HEK293 (cell line): ENCODE results near the gene KXD1.

Experiments
- CTCF ChIA-PET: fragments of 350-600 bp; formaldehyde crosslinking; extraction: SDS; loops from one replicate; lab custom pipeline; 2021; ENCODE audit warnings: antibody characterized with exemption; lab: Yijun Ruan, JAX
- POLR2A ChIA-PET: fragments of 300-600 bp; formaldehyde crosslinking; extraction: SDS; loops from one replicate; lab custom pipeline; 2020; ENCODE audit warnings: antibody characterized with exemption, inconsistent platforms; lab: Yijun Ruan, JAX
- H3K27ac ChIP-seq: fragments of 200-500 bp; sonication (Bioruptor generic); 2 replicates; pipeline ENCODE4 v1.5.1; 2014; ENCODE audit warnings: low read depth, low read length, control low read depth, inconsistent platforms; ENCODE audit errors: extremely low read depth
- H3K36me3 ChIP-seq, 2 experiments: fragments of 200-500 bp in 1 of 2; sonication (Bioruptor generic) in 1 of 2; 1 replicate in 1 of 2; 2 replicates in 1 of 2; pipeline ENCODE4 v1.5.1; 2014 to 2017; ENCODE audit warnings: inconsistent platforms in 2 of 2, low read length in 2 of 2; ENCODE audit not compliant: control insufficient read depth in 2 of 2, insufficient read depth in 1 of 2
- H3K4me1 ChIP-seq: fragments of 200-500 bp; sonication (Bioruptor generic); 2 replicates; pipeline ENCODE4 v1.5.1; 2014; ENCODE audit warnings: mild to moderate bottlenecking, low read length, inconsistent platforms; ENCODE audit not compliant: control insufficient read depth, insufficient read depth
- H3K4me3 ChIP-seq: 2 replicates; pipeline ENCODE4 v1.5.1; 2011; ENCODE audit warnings: low read depth, mild to moderate bottlenecking, control low read depth, low read length, moderate library complexity
- H3K9me3 ChIP-seq: fragments of 200-500 bp; sonication (Bioruptor generic); 2 replicates; pipeline ENCODE4 v1.5.1; 2014; ENCODE audit warnings: low read depth, low read length, inconsistent platforms; ENCODE audit not compliant: control insufficient read depth, insufficient read depth
- BCL6B ChIP-seq: fragments of 450-650 bp; formaldehyde crosslinking; IDR thresholded peaks from 2 replicates; pipeline ENCODE4 v1.5.1; 2017; ENCODE audit warnings: missing biosample characterization, missing genetic modification characterization
- GFI1B ChIP-seq: fragments of 450-650 bp; formaldehyde crosslinking; IDR thresholded peaks from 2 replicates; pipeline ENCODE4 v1.5.1; 2016; ENCODE audit warnings: missing biosample characterization, missing genetic modification characterization
- GLIS2 ChIP-seq: fragments of 450-650 bp; formaldehyde crosslinking; IDR thresholded peaks from 2 replicates; pipeline ENCODE4 v1.5.1; 2016; ENCODE audit warnings: missing biosample characterization, missing genetic modification characterization
- KLF16 ChIP-seq: fragments of 450-650 bp; formaldehyde crosslinking; IDR thresholded peaks from 2 replicates; pipeline ENCODE4 v1.5.1; 2017; ENCODE audit warnings: missing biosample characterization, missing genetic modification characterization
- KLF17 ChIP-seq: fragments of 450-650 bp; formaldehyde crosslinking; IDR thresholded peaks from 2 replicates; pipeline ENCODE4 v1.5.1; 2016; ENCODE audit warnings: missing biosample characterization, missing genetic modification characterization
- PATZ1 ChIP-seq: fragments of 450-650 bp; formaldehyde crosslinking; IDR thresholded peaks from 2 replicates; pipeline ENCODE4 v1.5.1; 2016; ENCODE audit warnings: missing biosample characterization, missing genetic modification characterization
- PBX3 ChIP-seq: sonication (generic); formaldehyde crosslinking; IDR thresholded peaks from 2 replicates; pipeline ENCODE4 v1.8.1; 2022; ENCODE audit warnings: mild to moderate bottlenecking, moderate library complexity, missing genetic modification reagents
- PRDM4 ChIP-seq: fragments of 450-650 bp; formaldehyde crosslinking; IDR thresholded peaks from 2 replicates; pipeline ENCODE4 v1.5.1; 2017; ENCODE audit warnings: missing biosample characterization, missing genetic modification characterization
- REPIN1 ChIP-seq: fragments of 450-650 bp; formaldehyde crosslinking; IDR thresholded peaks from 2 replicates; pipeline ENCODE4 v1.5.1; 2017; ENCODE audit warnings: missing biosample characterization, missing genetic modification characterization, low read depth
- SP2 ChIP-seq: fragments of 450-650 bp; formaldehyde crosslinking; IDR thresholded peaks from 2 replicates; pipeline ENCODE4 v1.5.1; 2016; ENCODE audit warnings: missing biosample characterization, missing genetic modification characterization
- ZBTB10 ChIP-seq: fragments of 450-650 bp; formaldehyde crosslinking; IDR thresholded peaks from 2 replicates; pipeline ENCODE4 v1.5.1; 2016; ENCODE audit warnings: missing biosample characterization, missing genetic modification characterization
- ZBTB17 ChIP-seq: fragments of 450-650 bp; formaldehyde crosslinking; IDR thresholded peaks from 2 replicates; pipeline ENCODE4 v1.5.1; 2016; ENCODE audit warnings: missing biosample characterization, missing genetic modification characterization
- ZBTB26 ChIP-seq: fragments of 450-650 bp; formaldehyde crosslinking; optimal IDR thresholded peaks from 2 replicates; pipeline ENCODE3; 2016; ENCODE audit warnings: missing biosample characterization, mild to moderate bottlenecking, missing genetic modification characterization
- ZBTB44 ChIP-seq: fragments of 450-650 bp; IDR thresholded peaks from 2 replicates; pipeline ENCODE4 v1.5.1; 2018; ENCODE audit warnings: missing biosample characterization, mild to moderate bottlenecking, missing genetic modification characterization
- ZBTB8A ChIP-seq: fragments of 450-650 bp; formaldehyde crosslinking; IDR thresholded peaks from 2 replicates; pipeline ENCODE4 v1.5.1; 2016; ENCODE audit warnings: missing biosample characterization, missing genetic modification characterization
- ZFHX2 ChIP-seq: fragments of 450-650 bp; formaldehyde crosslinking; conservative IDR thresholded peaks from 2 replicates; pipeline ENCODE4 v1.5.1; 2016; ENCODE audit warnings: missing biosample characterization, missing genetic modification characterization
- ZIC2 ChIP-seq: fragments of 450-650 bp; formaldehyde crosslinking; IDR thresholded peaks from 2 replicates; pipeline ENCODE4 v1.5.1; 2016; ENCODE audit warnings: missing biosample characterization, missing genetic modification characterization
- ZNF10 ChIP-seq: fragments of 450-650 bp; formaldehyde crosslinking; IDR thresholded peaks from 2 replicates; pipeline ENCODE4 v1.5.1; 2017; ENCODE audit warnings: missing biosample characterization, missing genetic modification characterization
- ZNF335 ChIP-seq: fragments of 450-650 bp; formaldehyde crosslinking; conservative IDR thresholded peaks from 2 replicates; pipeline ENCODE4 v1.5.1; 2016; ENCODE audit warnings: missing biosample characterization, missing genetic modification characterization
- ZNF600 ChIP-seq: fragments of 450-650 bp; formaldehyde crosslinking; IDR thresholded peaks from 2 replicates; pipeline ENCODE4 v1.5.1; 2016; ENCODE audit warnings: missing biosample characterization, missing genetic modification characterization

KXD1 gene

GRCh38 chr19:18611327-18612050 lies 53.8 kb downstream of the KXD1 start:
- Histone ChIP-seq H3K9me3 (no peaks in the 10 kb centered on the region), H3K4me3 (peak overlapping the region; percentile 17), H3K4me1 (peaks cover 4% of the 10 kb centered on the region), H3K27ac (no peak overlapping the region), H3K36me3 (no peaks in the 10 kb centered on the region)
- CTCF ChIA-PET: interaction anchor here (1.0 kb wide), 1 partner anchor 10 kb away, joined by 3 read pairs; no protein-coding TSS in a partner anchor
- POLR2A ChIA-PET: interaction anchor here (0.6 to 1.5 kb wide), 3 partner anchors 40 to 308 kb away, joined by 3 to 5 read pairs (median 5); partner anchors contain the start of genes COPE, DDX49, KXD1 and UBA52
- TF ChIP-seq PATZ1 (peak; percentile 91), KLF17 (tag by site-specific recombination) (no peak), ZFHX2 (tag by site-specific recombination) (peak; percentile 98), ZBTB8A (no peak), BCL6B (tag by site-specific recombination) (no peak), REPIN1 (tag by site-specific recombination) (no peak), PBX3 (CRISPR knock-in tag) (no peak), KLF16 (tag by site-specific recombination) (peak; percentile 38; the same call in 1 of the 2 replicates), ZBTB26 (peak; percentile 38), GFI1B (no peak), ZBTB17 (no peak), ZNF600 (tag by site-specific recombination) (peak; percentile 19; the same call in 1 of the 2 replicates), ZBTB10 (tag by site-specific recombination) (peak; percentile 35; the same call in 1 of the 2 replicates), GLIS2 (peak; percentile 66), ZNF335 (peak; percentile 90), SP2 (peak; percentile 47), ZBTB44 (tag by site-specific recombination) (0 out of 2 replicates have a peak, but pooled peaks have one; percentile 23), PRDM4 (tag by site-specific recombination) (no peak), ZIC2 (tag by site-specific recombination) (peak; percentile 74), ZNF10 (peak; percentile 70; the same call in 1 of the 2 replicates)
